Astrocyte of the spinal cord (primary cell): Measurements from ENCODE around the gene PTPRD.
"Not testable (repeated sequence)": the region's sequence is repeated elsewhere in the genome, so short reads cannot be mapped to it uniquely, and the experiment has no call there.

Experiments used
- DNase-seq: peaks from one replicate; pipeline ENCODE4 v3.0.0; 2011; ENCODE audit warnings: low read depth, low spot score
- H3K4me3 ChIP-seq: 2 replicates; pipeline ENCODE4 v1.5.1; 2011; ENCODE audit warnings: low read depth, mild to moderate bottlenecking, low read length, moderate library complexity
- CTCF ChIP-seq: IDR thresholded peaks from 2 replicates; pipeline ENCODE4 v1.5.1; 2012; ENCODE audit warnings: low read depth, mild to moderate bottlenecking, low read length, inconsistent platforms
- in situ Hi-C: cut with HindIII; loops from 2 replicates; pipeline ENCODE4 v1.10.0; 2017; ENCODE audit warnings: low sequenced_read_pairs

The PTPRD gene

GRCh38 chr9:9950813-9951212, 662.0 kb downstream of the PTPRD start:
- H3K4me3 ChIP-seq: no peak overlapping the region
- TF ChIP-seq CTCF: no peak
- peak; percentile 36 for DNase-seq
- in situ Hi-C loops: no loop called here

- TF ChIP-seq CTCF: no peak
- in situ Hi-C loops: no loop called here
- no peak for DNase-seq
- H3K4me3 ChIP-seq: no peak overlapping the region
These were observed 662.8 kb downstream of the PTPRD start for GRCh38 chr9:9949978-9950377.

GRCh38 chr9:9949368-9949767, 663.4 kb downstream of the PTPRD start:
- in situ Hi-C loops: no loop called here
- TF ChIP-seq CTCF: no peak
- no peak for DNase-seq
- no peak overlapping the region for H3K4me3 ChIP-seq

GRCh38 chr9:9945966-9946365, 666.8 kb downstream of the PTPRD start:
- TF ChIP-seq CTCF: no peak
- no peak for DNase-seq
- in situ Hi-C loops: no loop called here
- H3K4me3 ChIP-seq: no peak overlapping the region

GRCh38 chr9:9942764-9943424, 669.9 kb downstream of the PTPRD start:
- in situ Hi-C loops: no loop called here
- TF ChIP-seq CTCF: peak; percentile 92
- DNase-seq: peak; percentile 76
- no peak overlapping the region for H3K4me3 ChIP-seq

- TF ChIP-seq CTCF: no peak
- in situ Hi-C loops: no loop called here
- H3K4me3 ChIP-seq: no peak overlapping the region
- DNase-seq: no peak
These were observed 674.4 kb downstream of the PTPRD start for GRCh38 chr9:9938432-9938831.

- H3K4me3 ChIP-seq, DNase-seq, in situ Hi-C loops: not testable (repeated sequence)
These were observed 681.3 kb downstream of the PTPRD start for GRCh38 chr9:9931464-9931863.
